HG03457 (cell line): ENCODE data around the gene ACBD6.
"Not testable (repeated sequence)": the region's sequence is repeated elsewhere in the genome, so short reads cannot be mapped to it uniquely, and the experiment has no call there.

Experiments
- ATAC-seq: cut with Tn5 transposase; IDR thresholded peaks from one replicate; pipeline ENCODE4 v1.9.1; 2021; ENCODE audit warnings: moderate number of reproducible peaks; ENCODE audit not compliant: unreplicated experiment

Gene ACBD6

DNA sequence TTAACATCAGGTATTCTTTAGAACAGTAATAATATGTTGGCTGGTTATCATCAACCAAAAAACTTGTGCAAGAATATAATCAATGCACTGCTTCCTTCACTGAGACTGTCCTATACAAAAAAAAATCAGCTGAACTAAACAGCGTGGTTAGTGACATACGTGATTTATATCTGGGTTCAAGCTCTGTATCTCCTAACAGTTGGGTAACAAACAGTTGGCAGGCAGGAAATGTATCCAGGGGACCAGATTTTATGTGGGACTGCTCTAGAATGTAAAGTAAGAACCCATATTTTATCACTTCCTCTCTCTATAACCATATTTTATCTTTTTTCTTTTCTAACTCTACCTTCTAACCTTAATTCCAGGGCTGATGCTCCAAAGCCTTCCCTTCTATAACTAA is 8.0 kb downstream of the ACBD6 start:
- no peak for ATAC-seq

DNA sequence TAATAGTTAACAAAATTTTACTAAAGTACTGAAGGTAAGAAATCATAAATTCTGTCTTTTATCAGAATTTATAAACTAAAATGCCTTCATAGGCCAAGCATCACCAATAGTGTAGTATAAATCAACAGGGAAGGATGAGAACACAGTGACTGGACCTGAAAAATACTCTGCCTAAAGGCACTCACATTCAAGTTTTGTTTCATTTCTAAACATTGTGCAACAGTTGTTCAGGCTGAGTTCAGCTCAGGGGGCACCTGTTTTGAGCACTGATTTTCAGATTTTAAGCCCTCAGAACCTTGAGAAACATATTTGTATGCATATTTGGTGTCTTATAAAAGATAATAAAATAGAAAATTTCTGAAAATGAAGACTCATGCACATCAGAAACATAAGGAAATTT is 12.4 kb downstream of the ACBD6 start:
- ATAC-seq: no peak

DNA sequence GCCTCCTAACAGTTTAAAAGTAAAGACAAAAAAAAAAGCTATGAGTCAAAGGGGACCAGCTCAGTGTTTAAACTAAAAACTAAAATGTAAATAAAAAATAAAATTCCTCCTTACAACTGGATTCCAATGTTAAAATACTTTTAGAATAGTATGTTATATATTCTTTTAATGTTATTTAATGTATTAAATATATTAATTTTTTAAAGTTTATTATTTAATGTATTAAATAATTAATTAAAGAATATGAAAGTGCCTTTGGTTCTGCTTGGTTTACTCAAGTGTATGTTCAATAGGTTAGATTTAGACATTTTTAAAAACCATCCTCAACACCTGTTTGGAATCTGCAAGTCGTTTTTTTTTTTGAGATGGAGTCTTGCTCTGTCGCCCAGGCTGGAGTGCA is 13.1 kb downstream of the ACBD6 start:
- no peak for ATAC-seq

DNA sequence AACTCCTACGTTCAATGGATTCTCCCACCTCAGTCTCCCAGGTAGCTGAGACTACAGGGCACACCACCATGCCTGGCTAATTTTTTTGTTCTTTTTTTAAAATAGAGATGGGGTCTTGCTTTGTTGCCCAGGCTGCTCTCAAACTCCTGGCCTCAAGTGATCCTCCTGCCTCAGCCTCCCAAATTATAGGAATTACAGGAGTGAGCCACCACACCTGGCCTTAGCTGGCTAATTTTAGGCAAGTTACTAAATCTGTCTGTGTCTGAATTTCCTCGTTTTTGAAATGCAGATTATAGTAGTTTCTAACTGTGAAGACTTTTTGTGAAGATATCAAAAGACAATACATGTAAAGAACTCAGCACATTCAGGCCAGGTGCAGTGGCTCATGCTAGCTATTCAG is 13.7 kb downstream of the ACBD6 start:
- ATAC-seq: no peak

DNA sequence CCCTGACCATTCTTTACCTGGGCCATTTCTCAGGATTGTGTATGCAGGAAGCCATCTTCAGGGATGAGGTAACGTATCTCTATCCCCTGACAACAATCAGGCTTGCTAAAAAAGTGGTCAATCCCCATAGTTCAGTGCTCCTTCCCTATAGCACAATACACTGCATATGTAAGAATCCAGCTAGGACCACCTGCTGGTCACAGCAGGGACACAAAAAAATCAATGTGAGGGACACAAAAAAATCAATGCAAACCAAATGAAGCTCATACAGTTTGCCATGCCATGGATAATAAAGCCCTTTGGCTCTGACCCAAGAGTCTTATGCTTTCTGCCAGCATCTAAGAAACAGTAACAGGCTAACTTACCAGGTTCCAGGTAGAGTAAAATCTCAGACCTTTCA is 16.3 kb downstream of the ACBD6 start:
- no peak for ATAC-seq

DNA sequence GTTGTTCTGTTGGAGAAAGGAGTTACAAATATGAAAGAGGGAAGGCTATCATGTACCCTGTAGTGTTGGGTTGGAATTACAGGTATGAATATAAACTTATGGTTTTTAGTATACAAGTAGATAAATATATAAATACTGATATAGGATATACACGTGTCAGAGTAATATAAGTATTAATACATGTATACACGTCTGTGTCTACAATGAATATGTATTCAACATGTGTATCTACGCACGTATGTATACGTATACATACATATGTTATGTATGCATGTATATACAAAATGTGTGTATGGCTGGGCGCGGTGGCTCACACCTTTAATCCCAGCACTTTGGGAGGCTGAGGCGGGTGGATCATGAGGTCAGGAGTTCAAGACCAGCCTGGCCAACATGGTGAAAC is 17.9 kb downstream of the ACBD6 start:
- no peak for ATAC-seq

DNA sequence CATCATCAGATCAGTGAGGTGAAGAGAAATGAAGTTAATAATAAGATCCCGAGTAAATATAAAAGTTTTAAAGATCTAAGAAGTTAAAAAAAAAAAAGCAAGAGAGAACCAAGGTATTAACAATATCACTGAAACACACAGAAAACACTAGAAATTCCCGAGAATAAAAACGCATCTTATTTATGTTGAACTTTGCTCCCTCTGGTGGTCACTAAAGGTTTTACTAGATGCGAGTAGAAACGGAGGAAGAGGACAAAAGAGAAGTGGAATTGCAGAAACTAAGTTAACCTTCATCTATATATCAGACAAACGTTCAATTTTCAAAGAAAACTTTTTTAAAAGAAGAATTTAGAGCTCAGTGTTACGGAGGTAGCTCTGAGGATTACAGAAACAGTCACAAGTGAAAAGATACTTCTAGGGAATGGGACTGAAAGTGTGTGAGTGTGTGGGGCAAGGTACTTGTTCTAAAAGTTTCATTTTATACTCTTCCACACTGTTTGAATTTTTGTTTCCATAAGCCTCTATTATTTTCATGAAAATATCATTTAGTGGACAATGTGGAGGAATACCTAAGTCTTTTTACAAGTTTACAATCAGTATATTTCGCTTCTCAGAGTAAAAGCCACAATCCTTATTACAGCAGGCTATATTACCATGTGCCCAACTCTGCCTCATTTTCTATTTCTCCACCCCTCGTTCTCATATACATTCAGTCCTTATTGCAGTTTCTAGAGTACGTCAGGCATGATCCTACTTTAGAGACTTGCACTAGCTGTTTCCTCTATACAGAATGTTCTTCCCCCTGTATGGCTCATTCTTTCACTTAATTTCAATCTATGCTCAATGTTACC is 19.7 kb downstream of the ACBD6 start:
- ATAC-seq: no peak

DNA sequence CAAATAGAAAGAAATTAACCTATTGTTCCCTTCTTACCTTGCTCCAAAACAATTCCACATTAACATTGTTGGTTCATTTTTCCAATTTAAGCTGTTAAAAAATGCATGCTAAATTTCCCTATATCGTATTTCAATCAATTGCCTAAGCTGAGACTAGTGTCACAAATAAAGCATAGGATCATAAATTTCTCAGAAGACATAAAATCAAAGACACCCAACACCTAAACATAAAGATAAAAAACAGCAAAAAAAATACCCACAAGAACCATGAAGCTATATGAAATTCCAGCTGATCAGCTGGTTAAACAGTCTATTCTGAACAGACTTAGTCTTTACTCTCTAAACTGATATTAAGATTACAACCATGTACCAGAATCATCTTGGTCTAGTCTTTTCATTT is 32.3 kb downstream of the ACBD6 start:
- ATAC-seq: no peak

DNA sequence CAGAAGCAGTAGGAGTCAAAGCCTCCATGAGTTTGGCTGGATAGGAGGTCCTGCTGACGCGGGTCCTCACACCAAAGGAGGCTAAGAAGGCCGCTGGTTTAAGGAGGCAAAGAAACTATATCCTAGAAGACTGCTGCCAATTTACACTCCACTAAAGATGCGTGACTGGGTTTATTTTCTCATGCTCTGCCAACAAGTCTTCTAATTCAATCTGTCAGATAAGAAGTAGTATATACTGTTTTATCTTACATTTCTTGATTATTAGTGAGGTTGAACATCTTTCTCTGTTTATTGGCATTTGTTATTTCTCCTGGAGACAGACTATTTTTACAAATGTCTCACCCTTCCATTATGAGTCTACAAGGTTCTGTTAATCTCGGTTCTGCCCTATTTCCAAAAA is 34.1 kb downstream of the ACBD6 start:
- ATAC-seq: no peak

DNA sequence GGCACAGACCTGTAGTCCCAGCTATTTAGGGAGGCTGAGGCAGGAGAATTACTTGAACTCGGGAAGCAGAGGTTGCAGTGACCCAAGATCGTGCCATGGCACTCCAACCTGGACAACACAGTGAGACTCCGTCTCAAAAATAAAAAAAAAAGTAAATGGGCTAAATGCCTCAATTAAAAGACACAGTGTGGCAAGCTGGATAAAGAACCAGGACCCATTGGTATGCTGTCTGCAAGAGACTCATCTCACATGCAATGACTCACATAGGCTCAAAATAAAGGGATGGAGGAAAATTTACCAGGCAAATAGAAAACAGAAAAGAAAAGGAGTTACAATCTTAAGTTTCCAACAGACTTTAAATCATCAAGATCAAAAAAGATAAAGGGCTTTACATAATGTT is 40.3 kb downstream of the ACBD6 start:
- no peak for ATAC-seq

DNA sequence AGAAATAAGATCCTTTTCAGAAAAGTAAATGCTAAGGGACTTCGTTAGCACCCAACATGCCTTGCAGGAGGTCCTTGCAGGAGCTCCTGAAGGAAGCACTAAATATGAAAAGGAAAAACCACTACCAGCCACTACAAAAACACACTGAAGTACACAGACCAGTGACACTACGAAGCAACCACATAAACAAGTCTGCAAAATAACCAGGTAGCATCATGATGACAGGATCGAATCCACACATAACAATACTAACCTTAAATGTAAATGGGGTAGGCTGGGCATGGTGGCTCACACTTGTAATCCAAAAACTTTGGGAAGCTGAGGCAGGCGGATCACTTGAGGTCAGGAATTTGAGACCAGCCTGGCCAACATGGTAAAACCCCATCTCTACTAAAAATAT is 40.7 kb downstream of the ACBD6 start:
- ATAC-seq: not testable (repeated sequence)

DNA sequence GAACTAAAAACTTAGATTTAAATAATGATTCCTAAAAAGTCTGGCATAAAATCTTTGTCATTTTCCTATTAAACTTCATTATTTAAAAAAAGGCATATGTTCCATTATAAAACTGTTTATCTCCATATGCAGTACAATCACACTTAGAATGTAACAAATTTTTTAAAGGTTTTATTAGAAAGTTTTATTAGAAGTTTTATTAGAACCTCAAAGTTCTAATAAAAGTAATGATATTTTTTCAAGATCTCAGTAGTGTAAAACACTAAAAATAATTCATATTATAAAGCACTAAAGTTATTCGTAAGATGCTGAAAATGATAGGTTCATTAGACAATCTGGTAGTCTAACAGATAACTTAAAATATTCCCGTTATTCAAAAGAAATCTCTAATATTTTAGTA is 43.6 kb downstream of the ACBD6 start:
- ATAC-seq: no peak

DNA sequence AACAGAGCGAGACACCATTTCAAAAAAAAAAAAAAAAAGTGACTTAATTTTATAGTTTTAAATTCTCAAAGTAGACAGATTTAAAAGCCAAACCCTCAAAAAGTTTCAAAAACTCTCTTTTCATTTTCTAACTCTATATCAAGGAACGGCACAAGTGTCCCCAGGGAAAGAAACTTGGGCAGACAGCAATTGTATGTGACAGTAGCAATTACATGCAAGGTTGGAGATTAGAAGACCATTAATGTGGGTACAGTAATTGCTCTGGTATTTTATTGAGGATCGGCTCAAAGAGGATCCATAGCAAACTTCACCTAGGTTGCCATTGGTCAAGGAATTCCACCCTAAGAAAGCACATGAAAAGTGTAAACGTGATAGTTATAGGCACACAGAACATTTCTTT is 46.2 kb downstream of the ACBD6 start:
- no peak for ATAC-seq

DNA sequence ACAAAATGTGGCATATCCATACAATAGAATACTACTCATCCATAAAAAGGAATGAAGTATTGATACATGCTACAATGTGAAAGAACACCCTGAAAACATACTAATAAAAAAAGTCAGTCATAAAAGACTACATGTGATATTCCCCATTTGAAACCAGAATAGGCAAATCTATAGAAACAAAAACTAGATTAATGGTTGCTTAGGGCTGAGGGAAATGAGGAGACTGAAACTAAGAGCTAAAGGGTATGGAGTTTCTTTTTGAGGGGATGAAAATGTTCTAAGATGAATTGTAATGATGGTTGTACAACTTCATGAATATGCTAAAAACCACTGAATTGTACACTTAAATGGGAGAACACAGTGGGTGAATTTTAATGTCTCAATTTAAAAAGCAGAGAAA is 50.9 kb downstream of the ACBD6 start:
- ATAC-seq: no peak

DNA sequence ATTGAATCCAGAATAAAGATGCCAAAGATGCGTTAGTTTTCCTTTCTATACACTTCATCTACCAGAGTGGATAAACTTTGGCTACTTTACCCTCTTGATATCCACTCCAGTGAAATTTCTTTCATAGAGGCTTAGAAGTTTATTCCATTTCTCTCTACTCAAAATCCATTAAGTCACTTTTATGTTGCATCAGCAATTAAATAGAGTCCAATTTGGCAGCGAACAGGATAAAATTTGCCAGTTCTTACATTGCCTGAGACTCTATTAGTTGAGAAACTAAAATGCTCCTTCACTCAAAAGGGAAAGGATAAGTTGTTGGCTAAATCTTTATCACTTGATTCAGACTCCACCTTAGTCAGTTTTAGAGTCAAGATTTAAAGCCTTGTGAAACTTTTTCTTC is 57.9 kb downstream of the ACBD6 start:
- no peak for ATAC-seq

DNA sequence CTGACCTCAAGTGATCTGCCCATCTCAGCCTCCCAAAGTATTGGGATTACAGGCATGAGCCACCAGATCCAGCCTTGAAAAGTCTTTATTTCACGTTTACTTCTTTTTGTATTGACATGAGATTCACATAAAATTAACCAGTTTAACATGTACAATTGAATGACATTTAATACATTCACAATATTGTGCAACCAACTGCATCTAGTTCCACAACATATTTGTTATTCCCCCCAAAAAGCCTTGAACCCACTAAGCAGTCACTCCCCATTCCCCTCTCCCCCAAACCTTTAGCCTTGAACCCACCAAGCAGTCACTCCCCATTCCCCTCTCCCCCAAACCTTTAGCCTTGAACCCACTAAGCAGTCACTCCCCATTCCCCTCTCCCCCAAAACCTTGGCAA is 62.0 kb downstream of the ACBD6 start:
- ATAC-seq: no peak

DNA sequence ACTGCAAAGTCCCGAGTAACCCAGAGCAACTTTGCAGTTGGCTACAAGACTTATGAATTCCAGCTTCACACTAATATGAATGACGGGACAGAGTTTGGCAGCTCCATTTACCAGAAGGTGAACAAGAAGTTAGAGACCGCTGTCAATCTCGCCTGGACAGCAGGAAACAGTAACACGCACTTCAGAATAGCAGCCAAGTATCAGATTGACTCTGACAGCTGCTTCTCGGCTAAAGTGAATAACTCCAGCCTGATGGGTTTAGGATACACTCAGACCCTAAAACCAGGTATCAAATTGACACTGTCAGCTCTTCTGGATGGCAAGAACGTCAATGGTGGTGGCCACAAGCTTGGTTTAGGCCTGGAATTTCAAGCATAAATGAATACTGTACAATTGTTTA is 66.8 kb downstream of the ACBD6 start:
- no peak for ATAC-seq

DNA sequence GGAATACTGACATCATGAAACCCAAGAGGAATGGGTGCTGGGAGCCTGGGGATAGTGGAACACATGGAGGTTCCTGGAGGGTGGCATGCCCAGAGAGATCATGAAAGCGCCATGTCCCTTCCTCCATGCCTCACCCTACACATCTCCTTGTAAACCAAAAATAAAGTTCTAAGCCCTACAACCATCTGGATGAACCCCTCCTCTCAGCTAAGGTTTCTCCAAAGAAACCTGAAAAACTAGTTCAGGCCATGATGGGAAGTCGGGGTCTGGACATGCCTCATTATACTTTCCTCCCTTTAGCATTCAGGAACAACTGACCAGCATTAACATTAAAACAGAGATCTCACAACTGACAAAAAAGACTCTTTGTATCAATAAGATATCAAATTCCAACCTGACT is 68.5 kb downstream of the ACBD6 start:
- ATAC-seq: no peak

DNA sequence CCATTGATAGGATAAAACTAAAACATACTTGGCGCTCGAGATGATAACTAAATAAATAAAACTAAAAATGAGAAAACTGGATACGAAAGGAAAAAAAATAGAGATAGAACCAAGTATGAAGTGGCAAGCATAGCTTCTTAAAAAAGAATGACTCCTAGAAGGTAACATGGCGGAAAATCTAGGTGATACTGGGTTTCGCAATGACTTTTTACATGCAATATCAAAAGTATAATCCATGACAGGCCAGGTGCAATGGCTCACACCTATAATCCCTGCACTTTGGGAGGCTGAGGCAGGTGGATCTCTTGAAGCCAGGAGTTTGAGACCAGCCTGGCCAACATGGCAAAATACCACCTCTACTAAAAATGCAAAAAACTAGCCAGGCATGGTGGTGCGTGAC is 70.7 kb downstream of the ACBD6 start:
- ATAC-seq: no peak

DNA sequence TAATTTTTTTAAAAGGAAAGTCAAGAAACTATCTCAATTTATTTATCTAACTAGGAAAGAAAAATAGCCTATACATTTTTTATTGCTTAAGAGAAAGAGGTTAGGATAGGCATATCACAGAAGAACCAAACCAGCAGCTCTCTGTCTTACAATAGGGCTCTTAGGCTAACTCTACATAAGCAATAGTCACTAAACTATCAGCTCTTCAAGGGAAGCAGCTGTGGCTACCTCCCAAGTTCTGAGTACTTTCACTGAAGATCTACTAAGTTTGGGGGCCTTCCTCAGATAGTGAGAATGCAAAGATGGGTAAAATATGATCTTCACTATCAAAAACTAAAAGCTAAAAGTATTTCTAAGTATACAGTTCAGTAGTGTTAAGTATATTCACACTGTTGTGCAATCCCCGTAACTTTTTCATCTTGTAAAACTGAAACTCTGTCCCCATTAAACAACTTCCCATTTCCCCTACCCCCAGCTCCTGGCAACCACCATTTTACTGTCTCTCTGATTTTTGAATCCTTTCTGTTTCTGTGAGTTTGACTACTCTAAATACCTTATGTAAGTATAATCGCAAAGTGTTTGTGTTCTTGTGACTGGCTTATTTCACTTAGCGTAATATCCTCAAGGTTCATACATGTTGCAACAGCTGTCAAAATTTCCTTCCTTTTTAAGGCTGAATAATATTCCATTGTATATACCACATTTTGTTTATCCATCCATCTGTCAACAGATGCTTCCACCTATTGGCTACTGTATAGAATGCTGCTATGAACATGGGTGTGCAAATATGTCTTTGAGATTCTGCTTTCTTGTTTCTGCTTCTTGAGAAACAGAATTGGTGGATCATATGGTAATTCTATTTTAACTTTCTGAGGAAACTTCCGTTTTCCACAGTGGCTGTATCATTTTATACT is 73.3 kb downstream of the ACBD6 start:
- ATAC-seq: no peak

DNA sequence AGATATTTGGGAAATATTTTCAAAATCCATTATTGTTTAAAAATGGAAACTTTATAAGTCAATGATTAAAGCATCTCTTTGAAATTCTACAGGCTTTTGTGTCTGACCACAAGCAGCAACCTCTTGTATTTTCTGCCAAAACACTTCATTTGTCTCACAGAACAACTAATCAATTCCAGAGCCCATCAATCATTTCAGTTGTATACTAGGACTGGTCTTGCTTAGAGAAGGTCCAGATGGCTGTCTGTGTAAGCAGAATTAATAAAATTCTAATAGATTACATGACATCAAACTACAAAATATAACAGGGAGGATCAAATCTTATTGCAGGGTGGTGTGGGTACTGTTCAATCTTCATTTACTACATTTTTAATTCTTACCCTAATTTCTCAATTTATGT is 76.4 kb downstream of the ACBD6 start:
- ATAC-seq: no peak

DNA sequence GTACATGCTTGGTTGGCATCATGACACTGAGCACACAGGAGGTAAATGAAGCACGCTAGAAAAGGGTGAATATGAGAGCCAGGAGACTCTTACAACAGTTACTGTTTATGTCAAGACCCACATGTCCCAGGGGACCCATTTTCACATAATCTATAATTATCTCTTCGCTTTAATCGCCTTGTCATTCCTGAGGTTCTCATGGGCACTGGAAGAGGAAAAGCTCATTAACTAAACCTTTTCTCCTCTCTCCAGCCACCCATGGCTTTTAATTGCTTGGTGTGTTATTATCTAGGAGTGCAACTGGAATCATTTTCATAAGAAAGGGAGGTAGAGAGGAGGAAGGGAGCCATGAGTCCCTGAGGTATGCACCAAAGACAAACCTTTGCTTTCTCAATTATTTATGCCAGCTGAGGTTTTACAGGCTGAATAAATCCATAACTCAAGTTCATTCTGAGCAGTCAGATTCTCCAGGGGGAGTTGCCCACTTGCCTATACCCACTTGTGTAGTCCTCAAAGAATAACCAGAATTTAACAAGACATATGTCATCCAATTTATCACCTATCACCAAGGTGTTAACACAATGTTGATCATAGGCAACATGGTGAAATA is 77.4 kb downstream of the ACBD6 start:
- no peak for ATAC-seq
